CD4-positive, alpha-beta T cell treated with Interleukin-1 beta for 1 hour (primary cell): ENCODE data around the gene GIMAP5.
A peak's percentile ranks its signal among the peaks of the same experiment; 100 is the strongest.
"Not testable (repeated sequence)": the region's sequence is repeated elsewhere in the genome, so short reads cannot be mapped to it uniquely, and the experiment has no call there.

Experiments
- DNase-seq, 2 donors: peaks; one replicate each; pipeline ENCODE4 v3.0.0-alpha.2; 2020 to 2022

GIMAP5 gene

DNA sequence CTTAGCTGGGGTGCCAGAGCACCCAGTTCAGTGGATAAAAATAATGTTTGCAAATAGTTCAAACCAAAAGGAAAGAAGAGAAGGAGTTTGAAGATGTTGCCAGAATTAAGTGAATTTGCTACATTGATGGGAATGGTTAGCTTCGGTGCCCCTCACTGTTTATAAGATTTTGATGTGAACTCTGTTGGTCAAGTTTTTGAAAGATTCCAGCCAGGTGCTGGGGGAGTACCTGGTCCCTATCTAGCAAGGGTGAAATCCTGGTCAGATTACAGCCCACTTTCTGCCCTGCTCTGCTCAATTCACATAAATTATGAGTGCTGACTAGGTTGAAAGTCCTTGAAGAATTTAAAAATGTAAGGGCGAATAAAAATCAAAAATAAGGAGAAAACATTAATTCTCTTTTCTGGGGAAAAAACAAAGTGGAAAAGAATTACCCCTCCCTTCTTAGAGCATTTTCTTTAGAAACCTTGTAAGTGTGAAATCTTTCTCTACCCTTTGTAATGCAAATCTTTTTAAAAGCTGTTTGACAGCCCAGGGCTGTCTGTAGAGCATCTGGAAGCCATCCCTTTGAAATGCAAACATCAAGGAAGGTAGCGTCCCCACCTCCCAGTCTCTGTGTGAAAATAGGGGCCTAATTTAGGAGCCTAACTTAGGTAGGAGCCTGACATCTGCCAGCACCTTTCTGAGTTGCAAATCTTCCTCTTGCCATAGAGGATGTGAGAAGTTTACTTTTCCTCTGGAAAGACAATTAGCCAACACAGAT, 1.4 kb upstream of the GIMAP5 start:
- DNase-seq, result no peak

DNA sequence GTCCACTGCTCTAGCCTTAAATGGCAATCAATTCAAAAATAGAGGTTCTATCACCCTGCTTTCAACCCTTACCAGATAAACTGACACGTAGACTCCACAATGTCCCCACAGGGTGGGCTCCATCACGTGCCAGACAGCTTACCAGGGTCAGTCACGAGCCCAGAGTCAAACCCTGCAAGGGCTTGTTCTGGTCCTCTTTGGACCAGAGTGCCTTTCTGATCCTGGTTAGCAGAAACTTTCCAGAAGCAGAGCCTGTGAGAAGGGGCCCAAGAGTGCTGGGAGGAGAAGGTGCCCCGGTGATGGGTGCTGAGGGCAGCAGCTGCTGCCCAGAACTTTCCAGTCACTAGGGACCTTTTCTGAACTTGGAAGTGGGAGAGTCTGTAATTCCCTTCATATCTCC, 354 bp upstream of the GIMAP5 start:
- DNase-seq, result no peak

DNA sequence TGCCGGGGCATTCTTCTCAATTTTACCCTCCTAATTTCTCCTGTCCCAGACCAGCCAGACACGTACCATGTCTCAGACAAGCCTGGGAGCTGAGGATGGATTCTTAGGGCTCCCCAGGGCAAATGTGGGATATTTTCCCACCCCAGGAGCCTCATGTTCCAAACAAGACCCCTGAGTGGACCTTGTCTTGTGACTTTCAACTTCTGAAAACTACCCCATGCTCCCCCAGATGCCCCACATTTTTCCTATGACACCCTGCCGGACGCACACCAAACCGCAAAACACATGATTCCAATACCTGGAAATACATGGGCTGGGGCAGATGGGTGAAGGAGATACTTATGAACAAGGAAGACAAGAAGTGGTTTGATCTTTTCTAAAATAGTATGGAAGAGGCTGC, 874 bp downstream of the GIMAP5 start:
- DNase-seq, result peak in 1 of 2 donors; percentile 54

DNA sequence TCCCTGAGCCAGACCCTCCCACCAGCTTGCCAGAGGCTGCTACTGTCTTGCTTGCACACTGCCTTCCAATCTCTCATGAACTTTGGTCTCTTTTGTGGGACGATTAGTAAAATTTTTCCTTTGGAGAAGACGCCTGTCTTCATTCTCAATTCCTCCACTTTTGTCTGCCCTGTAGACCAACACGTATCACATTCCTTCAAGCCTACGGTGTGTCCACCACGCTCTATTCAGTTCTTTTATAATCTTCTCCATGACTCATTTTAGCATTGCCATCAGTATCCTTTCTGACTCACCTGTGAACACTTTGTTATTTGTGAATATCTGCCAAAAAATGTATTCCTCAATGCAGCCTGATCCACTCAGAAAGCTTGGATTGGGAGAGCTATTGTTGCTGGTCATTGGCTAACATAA, 1.4 kb downstream of the GIMAP5 start:
- no peak for DNase-seq

DNA sequence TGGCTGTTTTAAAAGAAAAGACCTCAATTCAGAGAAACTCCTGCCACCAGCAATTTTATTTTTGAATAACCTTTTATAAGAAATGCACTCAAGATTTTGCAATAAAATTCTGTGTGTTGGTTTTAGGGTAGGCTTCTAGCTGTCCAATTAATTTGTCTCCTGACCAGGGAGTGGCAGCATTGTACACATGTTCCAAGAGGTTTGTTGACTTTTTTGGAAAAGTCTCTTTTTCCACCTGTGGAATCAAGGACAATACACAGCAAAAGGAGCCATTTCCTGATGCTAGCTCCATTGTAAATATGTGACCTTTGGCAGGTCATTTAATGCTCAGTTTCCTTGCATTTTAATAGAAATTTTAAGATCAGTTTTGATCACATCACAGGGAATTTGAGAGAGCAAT, 1.8 kb downstream of the GIMAP5 start:
- DNase-seq, result no peak

DNA sequence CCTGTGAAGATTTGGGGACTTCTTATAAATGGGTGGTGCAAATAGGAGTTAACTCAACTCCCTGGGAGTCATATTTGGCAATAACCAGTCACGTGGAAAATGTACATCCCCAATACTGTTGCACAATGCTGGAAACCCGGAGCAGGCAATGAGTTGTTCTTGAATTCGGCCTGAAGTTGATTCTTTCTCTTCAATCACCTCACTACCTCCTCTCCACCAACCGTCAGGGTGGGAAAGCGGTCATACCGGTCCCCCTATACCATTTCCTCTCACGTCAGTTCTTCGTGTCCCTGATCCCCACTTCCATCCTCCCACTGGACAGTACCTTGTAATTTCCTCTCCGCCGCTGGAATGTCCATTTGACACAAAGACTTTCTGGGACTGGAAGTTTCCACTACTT, 2.8 kb downstream of the GIMAP5 start:
- peak; percentile 17 to 29 for DNase-seq

DNA sequence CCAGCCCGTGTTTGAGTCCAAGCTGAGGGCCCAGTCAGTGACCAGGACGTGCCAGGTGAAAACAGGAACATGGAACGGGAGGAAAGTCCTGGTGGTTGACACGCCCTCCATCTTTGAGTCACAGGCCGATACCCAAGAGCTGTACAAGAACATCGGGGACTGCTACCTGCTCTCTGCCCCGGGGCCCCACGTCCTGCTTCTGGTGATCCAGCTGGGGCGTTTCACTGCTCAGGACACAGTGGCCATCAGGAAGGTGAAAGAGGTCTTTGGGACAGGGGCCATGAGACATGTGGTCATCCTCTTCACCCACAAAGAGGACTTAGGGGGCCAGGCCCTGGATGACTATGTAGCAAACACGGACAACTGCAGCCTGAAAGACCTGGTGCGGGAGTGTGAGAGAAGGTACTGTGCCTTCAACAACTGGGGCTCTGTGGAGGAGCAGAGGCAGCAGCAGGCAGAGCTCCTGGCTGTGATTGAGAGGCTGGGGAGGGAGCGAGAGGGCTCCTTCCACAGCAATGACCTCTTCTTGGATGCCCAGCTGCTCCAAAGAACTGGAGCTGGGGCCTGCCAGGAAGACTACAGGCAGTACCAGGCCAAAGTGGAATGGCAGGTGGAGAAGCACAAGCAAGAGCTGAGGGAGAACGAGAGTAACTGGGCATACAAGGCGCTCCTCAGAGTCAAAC, 5.2 kb downstream of the GIMAP5 start:
- no peak for DNase-seq

DNA sequence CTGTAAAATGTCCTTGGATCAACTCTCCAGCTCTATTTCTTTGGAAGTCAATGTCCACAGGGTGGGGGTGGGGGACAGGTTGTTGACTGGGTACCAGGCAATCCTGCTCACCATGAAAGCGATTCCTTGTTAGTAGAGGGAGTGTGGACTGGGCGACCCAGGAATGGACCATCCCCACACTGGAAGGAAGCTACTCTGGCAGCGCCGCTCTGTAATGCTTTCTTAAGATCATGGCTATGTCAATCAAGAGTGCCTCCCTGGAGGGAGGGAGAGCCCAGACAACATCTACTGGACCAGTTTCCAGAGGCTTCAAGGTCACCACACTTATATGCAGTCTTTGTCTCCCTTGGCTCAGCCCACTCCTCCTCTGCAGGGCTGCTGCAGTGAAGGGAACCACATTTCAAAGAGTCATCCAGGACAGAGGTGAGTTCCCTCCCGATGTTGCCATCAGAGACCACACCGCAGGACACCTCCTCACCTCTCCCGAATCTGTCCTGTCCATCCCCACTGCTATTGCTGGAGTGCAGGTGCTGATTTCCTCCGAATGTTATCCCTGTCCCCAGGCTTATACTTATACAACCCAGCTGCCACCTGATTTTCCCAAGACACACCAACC, 6.9 kb downstream of the GIMAP5 start:
- no peak for DNase-seq

DNA sequence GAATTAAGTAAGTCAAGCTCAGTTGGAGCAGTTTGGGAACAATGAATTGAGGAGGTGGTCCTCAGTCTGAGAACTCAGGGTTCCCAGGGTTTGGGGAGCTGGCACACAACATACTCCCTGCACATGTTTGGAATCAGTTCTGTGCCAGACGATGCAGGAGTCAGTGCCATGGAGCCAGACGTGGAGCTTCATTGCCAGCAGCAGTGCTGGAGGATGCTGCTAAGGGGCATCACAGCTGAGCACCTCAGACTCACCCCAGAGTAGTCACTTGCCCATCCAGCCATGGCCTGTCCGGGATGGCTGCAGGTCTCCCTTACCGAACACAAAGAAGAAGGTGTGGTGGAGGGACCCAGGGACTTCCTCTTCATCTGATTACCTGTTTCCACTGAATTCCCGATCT, 7.9 kb downstream of the GIMAP5 start:
- DNase-seq, result no peak

DNA sequence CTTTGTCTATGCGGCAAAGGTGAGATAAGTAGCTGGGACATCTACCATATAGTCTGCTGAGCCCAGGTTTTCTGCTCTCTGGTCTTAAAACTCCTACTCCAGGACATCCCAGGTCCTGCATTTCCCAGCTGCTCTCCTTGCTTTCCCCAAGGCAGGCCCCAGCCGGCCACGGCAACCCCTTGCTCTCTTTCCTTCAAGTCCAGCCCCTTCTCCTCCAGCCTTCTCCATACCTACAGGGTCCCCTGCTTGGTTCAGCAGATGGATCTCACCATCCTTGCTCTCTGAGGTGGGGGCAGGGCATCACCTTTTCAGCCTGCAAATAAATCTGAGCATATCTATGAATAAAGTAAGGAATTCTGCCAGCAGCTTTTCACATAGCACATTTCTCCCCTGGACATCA, 8.7 kb downstream of the GIMAP5 start:
- DNase-seq, result no peak

DNA sequence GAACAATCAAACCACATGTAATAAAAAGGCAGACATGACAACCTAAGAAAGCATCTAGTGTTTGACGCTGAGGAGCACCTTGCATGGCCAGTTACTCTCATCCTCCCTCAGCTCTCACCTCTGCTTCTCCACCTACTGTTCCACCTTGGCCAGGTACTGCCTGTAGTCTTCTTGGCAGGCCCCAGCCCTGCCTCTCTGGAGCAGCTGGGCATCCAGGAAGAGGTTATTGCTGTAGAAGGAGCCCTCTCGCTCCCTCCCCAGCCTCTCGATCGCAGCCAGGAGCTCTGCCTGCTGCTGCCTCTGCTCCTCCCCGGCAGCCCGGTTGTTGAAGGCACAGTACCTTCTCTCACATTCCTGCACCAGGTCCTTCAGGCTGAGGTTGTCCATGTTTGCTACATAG, 9.7 kb downstream of the GIMAP5 start:
- no peak for DNase-seq

DNA sequence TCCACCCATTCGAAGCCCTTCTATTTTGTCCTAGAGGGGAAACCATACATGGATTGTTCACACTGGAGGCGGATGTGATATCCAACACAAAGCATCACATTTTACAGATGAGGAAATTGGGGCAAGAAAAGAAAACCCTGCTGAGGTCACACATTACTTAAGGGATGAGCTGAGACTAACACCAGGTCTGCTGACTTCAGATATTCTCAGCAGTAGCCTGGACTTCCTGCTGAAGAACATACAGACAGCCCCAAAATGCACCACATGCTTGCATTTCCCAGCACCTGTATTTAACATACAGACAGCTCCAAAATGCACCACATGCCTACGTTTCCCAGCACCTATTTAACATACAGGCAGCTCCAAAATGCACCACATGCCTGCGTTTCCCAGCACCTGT, 11.2 kb downstream of the GIMAP5 start:
- DNase-seq, result no peak

DNA sequence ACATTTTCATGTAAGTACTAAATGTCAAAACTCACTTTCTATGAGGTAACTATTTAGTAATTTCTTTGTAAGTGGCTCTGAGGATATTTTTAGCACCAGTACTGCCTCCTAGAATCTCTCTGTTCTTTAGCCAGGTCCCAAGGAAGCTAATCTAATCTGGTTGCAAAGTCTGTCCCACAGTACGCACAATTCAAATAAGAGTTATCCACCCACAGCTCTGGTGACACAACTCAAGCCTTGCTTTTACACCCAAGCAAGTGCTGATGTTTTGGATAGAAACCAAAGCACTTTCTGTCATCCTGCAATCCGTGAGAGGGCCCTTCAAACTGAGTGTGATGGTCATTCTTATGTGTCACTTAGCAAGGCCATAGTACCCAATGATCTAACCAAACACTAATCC, 14.5 kb downstream of the GIMAP5 start:
- DNase-seq, result no peak

DNA sequence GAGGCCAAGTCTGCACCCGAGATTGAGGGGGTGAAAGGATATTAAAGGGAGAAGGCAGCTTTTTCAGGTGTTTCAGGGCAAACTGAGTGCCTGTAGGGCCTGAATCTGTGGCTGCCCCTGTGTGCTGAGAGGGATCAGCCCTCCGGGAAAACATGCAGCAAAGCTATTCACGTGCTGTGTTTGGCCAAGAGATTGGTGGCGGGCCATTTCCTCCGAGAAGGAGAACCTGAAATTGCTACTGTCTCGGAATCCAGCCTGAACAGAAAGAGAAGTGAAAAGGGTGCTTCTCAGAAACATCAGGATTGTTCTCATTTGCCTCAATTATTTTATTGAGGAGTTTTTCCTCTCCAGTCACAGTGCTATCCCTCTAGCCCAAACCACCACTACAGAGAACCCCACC, 16.0 kb downstream of the GIMAP5 start:
- no peak for DNase-seq

DNA sequence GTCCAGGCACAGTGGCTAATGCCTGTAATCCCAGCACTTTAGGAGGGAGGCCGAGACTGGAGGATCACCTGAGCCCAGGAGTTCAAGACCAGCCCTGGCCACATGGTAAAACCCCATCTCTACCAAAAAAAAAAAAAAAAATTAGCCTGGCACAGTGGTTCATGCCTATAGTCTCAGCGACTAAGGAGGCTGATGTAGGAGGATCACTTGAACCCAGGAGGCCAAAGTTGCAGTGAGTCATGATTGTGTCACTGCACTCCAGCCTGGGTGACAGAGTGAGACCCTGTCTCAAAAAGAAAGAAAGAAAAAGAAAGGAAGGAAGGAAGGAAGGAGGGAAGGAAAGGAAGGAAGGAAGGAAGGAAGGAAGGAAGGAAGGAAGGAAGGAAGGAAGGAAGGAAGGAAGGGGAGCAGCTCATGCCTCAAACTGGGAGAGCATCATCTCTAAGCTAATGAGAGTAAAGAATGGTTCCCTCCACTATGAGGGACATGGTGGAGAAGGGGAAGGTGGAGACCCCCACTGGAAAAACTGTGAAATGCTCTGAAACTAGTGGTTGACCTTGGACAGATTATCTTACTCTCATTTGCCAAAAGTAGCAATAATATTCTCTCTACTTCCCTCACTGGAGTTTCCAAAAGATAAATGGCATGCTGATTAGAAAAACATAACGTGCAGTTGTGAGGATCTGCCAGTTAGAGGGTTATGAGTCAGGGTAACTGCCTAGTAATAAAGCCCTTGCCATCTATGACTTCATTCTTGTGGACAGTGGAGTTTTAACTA, 16.8 kb downstream of the GIMAP5 start:
- DNase-seq, result peak in 1 of 2 donors; percentile 53

DNA sequence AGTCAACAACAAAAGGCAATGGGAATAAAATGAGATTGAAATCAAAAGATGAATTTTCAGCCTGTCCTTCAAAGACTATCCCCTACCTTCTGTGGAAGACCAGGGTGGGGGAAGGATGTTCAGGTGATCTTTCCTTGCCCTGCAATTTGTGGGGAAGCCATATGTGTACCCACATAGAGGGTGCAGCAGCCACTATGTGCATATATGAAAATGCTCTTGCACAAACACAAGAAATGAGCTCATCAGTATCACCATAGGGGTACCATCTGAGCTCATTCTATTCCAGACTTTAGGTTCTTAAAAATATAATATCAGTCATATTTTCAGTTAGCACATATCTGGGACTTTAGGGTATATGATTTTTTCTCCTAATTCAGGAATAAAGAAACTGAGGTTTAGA, 17.7 kb downstream of the GIMAP5 start:
- DNase-seq, result no peak

DNA sequence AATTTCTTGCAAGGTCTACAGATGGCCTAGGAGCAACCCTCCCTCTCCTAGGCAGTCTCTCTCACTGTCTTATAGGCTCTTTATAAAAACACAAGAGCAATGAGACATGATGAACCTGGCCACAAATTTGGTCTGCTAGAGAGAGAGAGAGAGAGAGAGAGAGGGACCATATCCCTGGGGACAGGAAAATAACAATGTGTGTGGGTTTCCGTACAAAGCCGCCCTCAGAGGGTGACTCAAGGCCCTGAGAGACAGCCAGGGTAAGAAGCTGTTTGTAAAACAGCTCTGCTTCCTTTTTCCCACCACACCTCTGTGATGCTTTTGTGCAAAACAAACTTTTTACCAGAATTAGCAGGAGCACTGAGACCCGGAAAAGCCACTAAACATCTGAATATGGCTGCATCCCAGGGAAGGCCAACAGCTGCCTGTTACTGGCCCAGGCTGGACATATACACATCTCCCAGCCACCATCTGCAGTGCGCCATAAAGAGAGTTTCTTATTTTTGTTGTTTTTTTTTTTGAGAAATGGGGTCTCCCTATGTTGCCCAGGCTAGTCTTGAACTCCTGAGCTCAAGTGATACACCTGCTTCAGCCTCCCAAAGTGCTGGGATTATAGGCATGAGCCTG, 18.4 kb downstream of the GIMAP5 start:
- DNase-seq, result peak; percentile 81 to 82

DNA sequence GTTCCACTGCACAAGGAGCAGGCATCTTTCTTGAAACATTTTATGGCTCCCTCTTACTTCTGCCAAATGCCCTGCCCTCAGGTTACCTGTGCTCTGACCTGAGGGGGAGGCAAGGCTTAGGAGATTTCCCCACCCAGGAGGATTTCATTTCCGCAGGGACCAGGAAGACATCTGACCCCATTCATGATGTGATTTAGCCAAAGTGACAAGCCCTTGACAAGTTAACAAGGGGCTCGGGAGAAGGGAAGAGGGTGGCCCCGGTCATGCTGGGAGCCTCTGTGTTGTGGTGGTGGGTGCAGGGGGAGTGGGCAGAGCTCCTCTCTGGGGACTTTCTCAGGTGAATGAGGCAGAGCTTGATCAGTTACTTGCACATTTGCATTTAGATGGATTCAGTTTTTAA, 18.9 kb downstream of the GIMAP5 start:
- DNase-seq, result no peak

DNA sequence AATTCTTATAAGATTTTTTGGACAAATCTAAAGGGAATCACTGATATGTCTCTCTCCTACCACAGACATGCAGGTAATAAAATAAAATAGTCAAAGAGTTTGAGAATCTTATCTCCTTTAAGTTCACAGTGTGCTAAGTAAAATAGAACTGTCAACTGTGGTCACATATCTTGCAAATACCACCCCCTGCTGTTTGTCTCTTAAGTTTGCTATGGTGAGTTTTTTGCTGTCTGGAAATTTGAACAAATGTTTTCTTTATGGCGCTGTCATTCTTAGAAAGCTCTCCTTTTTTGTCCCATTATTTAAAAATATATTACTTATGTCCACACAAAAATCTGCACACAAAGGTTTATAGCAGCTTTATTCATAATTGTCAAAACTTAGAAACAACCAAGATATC, 19.6 kb downstream of the GIMAP5 start:
- peak; percentile 31 to 76 for DNase-seq

DNA sequence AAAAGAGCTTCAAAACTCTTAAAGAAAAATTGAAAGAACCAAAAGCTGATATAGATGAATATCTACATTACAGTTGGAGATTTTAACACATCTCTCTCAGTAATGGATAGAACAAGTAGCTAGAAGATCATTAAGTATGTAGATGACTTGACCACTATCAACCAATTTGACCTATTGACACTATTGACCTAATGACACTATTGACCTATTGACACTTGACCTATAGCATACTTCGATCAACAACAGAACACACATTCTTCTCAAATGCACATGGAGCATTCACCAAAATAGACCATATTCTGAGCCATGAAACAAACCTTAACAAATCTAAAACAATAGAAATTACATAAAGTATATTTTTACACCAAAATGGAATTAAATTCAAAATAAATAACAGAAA, 22.3 kb downstream of the GIMAP5 start:
- no peak for DNase-seq

DNA sequence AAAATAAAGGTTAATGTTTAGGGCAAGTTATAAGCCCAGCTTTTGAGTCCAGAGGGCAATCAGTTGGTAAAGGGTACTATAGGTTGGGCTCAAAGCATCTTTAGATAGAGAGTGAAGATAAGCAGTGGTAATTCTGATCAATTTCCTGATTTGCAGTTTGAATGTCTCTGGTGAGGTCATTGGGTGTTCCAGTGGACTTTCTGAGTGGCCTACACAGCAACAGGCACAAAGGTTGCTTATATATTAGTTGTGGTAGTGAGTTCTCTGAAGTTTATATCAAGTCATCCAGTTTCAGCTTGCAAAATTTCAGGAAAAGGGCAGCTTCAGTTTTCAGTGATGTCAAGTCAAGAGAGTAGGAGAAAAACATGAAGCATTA, 29.1 kb downstream of the GIMAP5 start:
- DNase-seq, result no peak

DNA sequence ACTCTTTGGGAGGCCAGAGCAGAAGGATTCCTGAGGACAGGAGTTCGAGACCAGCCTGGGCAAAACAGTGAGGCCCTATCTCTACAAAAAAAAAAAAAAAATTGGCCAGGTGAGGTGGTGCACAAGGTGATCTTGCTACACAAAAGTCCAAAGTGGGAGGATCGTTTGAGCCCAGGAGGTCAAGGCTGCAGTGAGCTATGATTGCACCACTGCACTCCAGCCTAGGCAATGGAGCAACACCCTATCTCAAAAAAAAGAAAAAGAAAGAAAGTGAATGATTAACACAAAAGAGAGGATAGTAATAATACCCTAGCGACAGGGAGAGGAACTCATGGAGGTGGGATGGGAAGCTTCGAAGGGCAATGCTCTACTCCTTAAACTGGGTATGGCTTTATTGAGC, 32.5 kb downstream of the GIMAP5 start:
- no peak for DNase-seq

DNA sequence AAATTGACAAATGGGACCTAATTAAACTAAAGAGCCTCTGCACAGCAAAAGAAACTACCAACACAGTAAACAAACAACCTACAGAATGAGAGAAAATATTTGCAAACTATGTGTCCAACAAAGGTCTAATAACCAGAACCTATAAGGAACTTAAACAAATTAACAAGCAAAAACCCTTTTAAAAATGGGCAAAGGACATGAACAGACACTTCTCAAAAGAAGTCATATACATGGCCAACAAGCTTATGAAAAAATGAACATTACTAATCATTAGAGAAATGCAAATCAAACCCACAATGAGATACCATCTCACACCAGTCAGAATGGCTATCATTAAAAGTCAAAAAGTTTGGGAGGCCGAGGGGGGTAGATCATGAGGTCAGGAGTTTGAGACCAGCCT, 36.9 kb downstream of the GIMAP5 start:
- DNase-seq, result not testable (repeated sequence)
